Measurements from ENCODE around the gene CNOT4.

CNOT4 gene

GRCh38 chr7:135375908-135376699 lies 133.8 kb downstream of the CNOT4 start:
- H3K4me3 ChIP-seq (ENCODE audit: low read depth, low read length), result no peak overlapping the region
- TF ChIP-seq CTCF (IDR thresholded peaks at IDR 0.05; ENCODE audit: low read depth, low read length) (no peak), POLR2A (IDR thresholded peaks at IDR 0.05; ENCODE audit: extremely low read depth, insufficient read length) (no peak), MYC (IDR thresholded peaks at IDR 0.05; ENCODE audit: low read depth, low read length) (no peak), MAX (IDR thresholded peaks at IDR 0.05; ENCODE audit: low read depth, low read length) (no peak)
- DNase-seq (ENCODE audit: low read depth), result no peak

GRCh38 chr7:135374736-135375135 lies 135.2 kb downstream of the CNOT4 start:
- H3K4me3 ChIP-seq (ENCODE audit: low read depth, low read length), result no peak overlapping the region
- TF ChIP-seq MYC (IDR thresholded peaks at IDR 0.05; ENCODE audit: low read depth, low read length), result no peak
- TF ChIP-seq POLR2A (IDR thresholded peaks at IDR 0.05; ENCODE audit: extremely low read depth, insufficient read length), result no peak
- no peak for TF ChIP-seq CTCF (IDR thresholded peaks at IDR 0.05; ENCODE audit: low read depth, low read length)
- no peak for TF ChIP-seq MAX (IDR thresholded peaks at IDR 0.05; ENCODE audit: low read depth, low read length)
- DNase-seq (ENCODE audit: low read depth), result no peak

- no peak overlapping the region for H3K4me3 ChIP-seq (ENCODE audit: low read depth, low read length)
- no peak for DNase-seq (ENCODE audit: low read depth)
- no peak for TF ChIP-seq POLR2A (IDR thresholded peaks at IDR 0.05; ENCODE audit: extremely low read depth, insufficient read length)
- no peak for TF ChIP-seq MAX (IDR thresholded peaks at IDR 0.05; ENCODE audit: low read depth, low read length)
- TF ChIP-seq CTCF (IDR thresholded peaks at IDR 0.05; ENCODE audit: low read depth, low read length), result no peak
- no peak for TF ChIP-seq MYC (IDR thresholded peaks at IDR 0.05; ENCODE audit: low read depth, low read length)
These were observed 137.7 kb downstream of the CNOT4 start for GRCh38 chr7:135372222-135372621.

GRCh38 chr7:135370656-135371055 lies 139.2 kb downstream of the CNOT4 start:
- TF ChIP-seq CTCF (IDR thresholded peaks at IDR 0.05; ENCODE audit: low read depth, low read length) (no peak), MAX (IDR thresholded peaks at IDR 0.05; ENCODE audit: low read depth, low read length) (no peak), MYC (IDR thresholded peaks at IDR 0.05; ENCODE audit: low read depth, low read length) (no peak), POLR2A (IDR thresholded peaks at IDR 0.05; ENCODE audit: extremely low read depth, insufficient read length) (no peak)
- no peak for DNase-seq (ENCODE audit: low read depth)
- H3K4me3 ChIP-seq (ENCODE audit: low read depth, low read length), result no peak overlapping the region

GRCh38 chr7:135369405-135369804 lies 140.5 kb downstream of the CNOT4 start:
- no peak for DNase-seq (ENCODE audit: low read depth)
- no peak for TF ChIP-seq POLR2A (IDR thresholded peaks at IDR 0.05; ENCODE audit: extremely low read depth, insufficient read length)
- no peak for TF ChIP-seq MYC (IDR thresholded peaks at IDR 0.05; ENCODE audit: low read depth, low read length)
- TF ChIP-seq CTCF (IDR thresholded peaks at IDR 0.05; ENCODE audit: low read depth, low read length), result no peak
- no peak for TF ChIP-seq MAX (IDR thresholded peaks at IDR 0.05; ENCODE audit: low read depth, low read length)
- H3K4me3 ChIP-seq (ENCODE audit: low read depth, low read length), result no peak overlapping the region
